ENCODE data around the gene PELI2. TPM values are rescaled to one million over a fixed set of nuclear protein-coding genes. Genes with fewer than 3 reads are reported as not detected.

The PELI2 gene
- total RNA-seq, 4 donors from 2014 or later: 10.0 to 17.0 (median 13.2) TPM

DNA sequence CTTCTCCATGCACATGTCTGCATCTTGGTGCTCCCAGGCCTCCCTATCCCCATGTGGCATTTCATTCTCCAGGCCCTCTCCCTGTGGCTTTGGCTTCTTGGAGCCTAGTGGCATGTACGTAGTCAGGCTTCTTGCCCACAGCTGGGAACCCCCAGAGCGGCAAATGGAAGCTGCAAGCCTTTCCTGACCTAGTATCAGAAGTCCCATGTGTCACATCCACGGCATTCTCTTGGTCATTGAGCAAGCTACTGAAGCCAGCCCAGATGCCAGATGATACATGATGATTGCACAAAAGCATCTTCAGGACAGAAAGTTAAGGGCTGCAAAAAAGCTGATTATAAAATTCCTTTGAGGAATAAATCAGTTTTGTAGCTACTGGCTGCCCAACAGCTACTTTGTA lies 154.9 kb downstream of the PELI2 start:
- H3K4me3 ChIP-seq (ENCODE audit: low read depth, poor library complexity, severe bottlenecking): no peak overlapping the region
- no peak for TF ChIP-seq POLR2A (IDR thresholded peaks at IDR 0.05)
- no peak for TF ChIP-seq CTCF (IDR thresholded peaks at IDR 0.05)
- peak in 1 of 2 donors; percentile 44 for DNase-seq (ENCODE audit: low spot score in 2 of 2)
- WGBS, 2 donors: 56 to 70% methylated on average over 3 of the region's 3 CpGs
- intact Hi-C loops (cut with DNase I; ENCODE audit: low total_unique reads): no loop called here

- no peak for DNase-seq (ENCODE audit: low spot score in 2 of 2)
- intact Hi-C loops (cut with DNase I; ENCODE audit: low total_unique reads): no loop called here
- 81 to 87% methylated on average over 6 of the region's 6 CpGs for WGBS, 2 donors
These were observed 155.7 kb downstream of the PELI2 start for GRCh38 chr14:56273951-56274350.

DNA sequence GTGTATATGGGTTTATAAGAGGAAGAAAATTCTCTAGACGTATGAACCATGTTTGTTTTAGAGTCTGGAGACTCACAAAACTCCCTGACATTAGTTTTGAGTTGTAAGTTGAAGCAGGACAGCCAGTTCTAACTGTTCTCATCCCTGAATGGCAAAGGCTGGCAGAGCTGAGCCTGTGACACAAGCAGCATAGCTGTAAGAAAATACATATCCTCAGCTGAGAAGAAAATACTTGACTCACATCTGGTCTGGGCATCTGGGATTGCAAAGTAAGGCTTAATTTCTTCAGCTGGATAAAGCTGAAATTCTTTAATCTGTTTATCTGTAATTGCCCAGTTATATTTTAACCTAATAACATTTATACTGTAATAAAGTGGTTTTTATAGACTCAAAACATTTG lies 156.3 kb downstream of the PELI2 start:
- H3K4me3 ChIP-seq (ENCODE audit: low read depth, poor library complexity, severe bottlenecking): no peak overlapping the region
- TF ChIP-seq POLR2A (IDR thresholded peaks at IDR 0.05) (no peak), CTCF (IDR thresholded peaks at IDR 0.05) (no peak)
- intact Hi-C loops (cut with DNase I; ENCODE audit: low total_unique reads): no loop called here
- 82 to 83% methylated on average over 1 of the region's 1 CpG for WGBS, 2 donors
- no peak for DNase-seq (ENCODE audit: low spot score in 2 of 2)

More at GRCh38 chr14:56273951-56274350, 155.7 kb downstream of the PELI2 start:
- TF ChIP-seq POLR2A (IDR thresholded peaks at IDR 0.05): no peak
- TF ChIP-seq CTCF (IDR thresholded peaks at IDR 0.05): no peak
- H3K4me3 ChIP-seq (ENCODE audit: low read depth, poor library complexity, severe bottlenecking): no peak overlapping the region

DNA sequence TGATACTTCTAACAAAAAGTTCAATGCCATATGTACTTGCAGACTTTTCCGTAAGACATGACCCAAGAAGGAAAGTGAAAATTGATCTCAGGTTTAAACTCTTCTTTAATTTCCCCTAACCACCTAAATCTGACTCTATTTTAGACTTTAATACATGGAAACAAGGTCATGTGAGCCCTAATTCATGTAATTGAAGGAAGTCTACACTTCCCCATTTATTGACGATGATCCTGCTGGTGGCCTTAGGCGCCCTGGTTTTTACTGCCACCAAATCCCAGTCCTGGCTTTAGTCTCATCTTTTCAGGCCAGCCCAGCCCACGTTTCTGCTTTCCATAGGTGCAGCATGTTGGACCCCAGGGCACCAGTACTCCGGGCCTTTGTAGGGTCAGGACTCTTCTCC lies 157.9 kb downstream of the PELI2 start:
- 83 to 93% methylated on average over 5 of the region's 5 CpGs for WGBS, 2 donors
- intact Hi-C loops (cut with DNase I; ENCODE audit: low total_unique reads): no loop called here
- no peak overlapping the region for H3K4me3 ChIP-seq (ENCODE audit: low read depth, poor library complexity, severe bottlenecking)
- TF ChIP-seq CTCF (IDR thresholded peaks at IDR 0.05): no peak
- TF ChIP-seq POLR2A (IDR thresholded peaks at IDR 0.05): no peak
- DNase-seq (ENCODE audit: low spot score in 2 of 2): no peak

DNA sequence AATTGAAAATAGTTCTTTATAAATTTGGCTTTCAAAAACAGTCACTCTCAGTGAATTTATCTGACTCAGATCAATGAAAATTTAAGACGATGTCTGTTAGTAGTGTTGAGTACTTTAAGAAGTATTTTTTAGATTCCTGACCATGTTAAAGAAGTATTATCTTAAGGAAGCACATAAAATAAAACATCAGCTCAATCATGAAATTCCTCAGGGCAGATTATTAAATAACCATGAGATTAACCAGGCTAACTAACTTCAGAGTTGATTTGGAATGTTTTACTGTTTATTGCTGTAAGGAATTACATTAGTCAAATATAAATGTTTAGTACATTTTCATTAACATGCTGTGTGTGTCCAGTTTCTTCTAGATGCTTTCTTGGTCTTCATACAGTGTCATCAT lies 160.2 kb downstream of the PELI2 start:
- intact Hi-C loops (cut with DNase I; ENCODE audit: low total_unique reads): no loop called here
- no peak overlapping the region for H3K4me3 ChIP-seq (ENCODE audit: low read depth, poor library complexity, severe bottlenecking)
- no peak for DNase-seq (ENCODE audit: low spot score in 2 of 2)
- 75 to 85% methylated on average over 1 of the region's 1 CpG for WGBS, 2 donors
- TF ChIP-seq CTCF (IDR thresholded peaks at IDR 0.05) (no peak), POLR2A (IDR thresholded peaks at IDR 0.05) (no peak)

DNA sequence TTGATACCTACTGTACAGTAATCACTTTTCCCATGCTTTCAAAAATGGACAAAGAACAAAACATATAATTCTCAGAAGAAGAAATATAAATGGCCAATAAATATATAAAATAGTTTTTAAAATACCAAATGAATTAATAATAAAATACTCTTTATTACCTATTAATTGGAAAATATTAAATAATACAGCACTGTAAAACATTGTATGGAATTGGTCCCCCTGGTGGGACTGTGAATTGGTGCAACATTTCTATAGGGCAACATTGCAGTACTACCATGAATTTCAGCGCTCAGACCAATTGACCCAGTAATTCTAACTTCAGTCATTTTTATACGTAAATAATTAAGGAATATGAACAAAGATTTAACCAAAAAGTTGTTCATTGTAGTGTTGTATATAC lies 162.6 kb downstream of the PELI2 start:
- no peak overlapping the region for H3K4me3 ChIP-seq (ENCODE audit: low read depth, poor library complexity, severe bottlenecking)
- DNase-seq (ENCODE audit: low spot score in 2 of 2): no peak
- WGBS, 2 donors: 99% methylated on average over 2 of the region's 2 CpGs
- intact Hi-C loops (cut with DNase I; ENCODE audit: low total_unique reads): no loop called here
- no peak for TF ChIP-seq CTCF (IDR thresholded peaks at IDR 0.05)
- TF ChIP-seq POLR2A (IDR thresholded peaks at IDR 0.05): no peak

Data from lower leg skin (tissue), 4 donors.